MM.1S (cell line): ENCODE measurements around the gene HRH2.

Experiments used
- DNase-seq: peaks from one replicate; pipeline ENCODE4 v3.0.0-alpha.2; 2015
- H2AFZ ChIP-seq: fragments of 300-600 bp; sonication (generic); 2 replicates; pipeline ENCODE4 v1.6.0; 2016; ENCODE audit warnings: antibody characterized with exemption, low read length
- H3F3A ChIP-seq: fragments of 300-600 bp; sonication (generic); 2 replicates; pipeline ENCODE4 v1.6.1; 2016; ENCODE audit warnings: mild to moderate bottlenecking, antibody characterized with exemption, low read length, moderate library complexity, mixed read lengths; ENCODE audit not compliant: insufficient read depth
- H3K27ac ChIP-seq: fragments of 300-600 bp; sonication (generic); 2 replicates; pipeline ENCODE4 v1.5.1; 2016; ENCODE audit warnings: mild to moderate bottlenecking, low read length
- H3K27me3 ChIP-seq: fragments of 300-600 bp; sonication (generic); replicated peaks from 2 replicates; pipeline ENCODE4 v1.6.0; 2016; ENCODE audit warnings: low read length; ENCODE audit not compliant: insufficient read depth
- H3K36me3 ChIP-seq: fragments of 300-600 bp; sonication (generic); replicated peaks from 2 replicates; pipeline ENCODE4 v1.6.1; 2016; ENCODE audit warnings: mild to moderate bottlenecking, low read length, mixed read lengths; ENCODE audit not compliant: insufficient read depth
- H3K4me1 ChIP-seq: fragments of 300-600 bp; sonication (generic); 2 replicates; pipeline ENCODE4 v1.6.1; 2016; ENCODE audit warnings: low read length, mixed read lengths
- H3K4me2 ChIP-seq: fragments of 300-600 bp; sonication (generic); 2 replicates; pipeline ENCODE4 v1.6.0; 2016; ENCODE audit warnings: low read depth, low read length
- H3K4me3 ChIP-seq: fragments of 300-600 bp; sonication (generic); 2 replicates; pipeline ENCODE4 v1.5.1; 2016; ENCODE audit warnings: low read length, mixed read lengths
- H3K79me2 ChIP-seq: fragments of 300-600 bp; sonication (generic); 2 replicates; pipeline ENCODE4 v1.6.1; 2016; ENCODE audit warnings: mixed run types, low read length, mixed read lengths
- H3K9ac ChIP-seq: fragments of 300-600 bp; sonication (generic); 2 replicates; pipeline ENCODE4 v1.6.1; 2016; ENCODE audit warnings: low read length, mixed read lengths
- H3K9me2 ChIP-seq: fragments of 300-600 bp; sonication (generic); replicated peaks from 2 replicates; pipeline ENCODE4 v1.6.1; 2016; ENCODE audit warnings: mild to moderate bottlenecking, low read length, mixed read lengths; ENCODE audit not compliant: insufficient read depth
- H3K9me3 ChIP-seq: fragments of 300-600 bp; sonication (generic); replicated peaks from 2 replicates; pipeline ENCODE4 v1.6.1; 2016; ENCODE audit warnings: mild to moderate bottlenecking, low read length, mixed read lengths; ENCODE audit not compliant: insufficient read depth
- H4K20me1 ChIP-seq: fragments of 300-600 bp; sonication (generic); 2 replicates; pipeline ENCODE4 v1.6.1; 2016; ENCODE audit warnings: mild to moderate bottlenecking, low read length, moderate library complexity, mixed read lengths; ENCODE audit not compliant: insufficient read depth
- CTCF ChIP-seq: fragments of 300-600 bp; sonication (generic); IDR thresholded peaks from 2 replicates; pipeline ENCODE4 v1.5.1; 2016; ENCODE audit warnings: antibody characterized with exemption, low read length, mixed read lengths
- EZH2 ChIP-seq: fragments of 300-600 bp; sonication (generic); optimal IDR thresholded peaks from 2 replicates; pipeline ENCODE3; 2017; ENCODE audit warnings: low read depth, mild to moderate bottlenecking, antibody characterized with exemption, low read length, mixed read lengths
- EZH2phosphoT487 ChIP-seq: fragments of 300-600 bp; sonication (generic); IDR thresholded peaks from 2 replicates; pipeline ENCODE4 v1.6.1; 2018; ENCODE audit warnings: antibody characterized with exemption, low read length

Gene HRH2

DNA sequence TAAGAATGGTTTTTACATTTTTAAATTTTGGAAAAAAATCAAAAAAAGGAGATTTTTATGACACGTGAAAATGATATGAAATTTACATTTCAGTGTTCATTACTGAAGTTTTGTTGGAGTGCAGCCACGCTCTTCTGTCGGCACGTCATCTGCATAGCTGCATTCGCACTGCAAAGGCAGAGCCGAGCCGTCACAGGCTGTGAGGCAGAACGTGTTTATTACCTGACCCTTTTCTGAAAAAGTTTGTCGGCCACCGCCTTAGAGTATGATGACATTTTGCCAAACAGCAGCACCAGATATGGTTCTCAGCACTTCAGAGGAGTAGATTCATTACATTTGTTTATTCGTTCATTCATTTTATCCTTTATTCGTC, 24.1 kb downstream of the HRH2 start:
- TF ChIP-seq CTCF: no peak
- TF ChIP-seq EZH2phosphoT487: no peak

GRCh38 chr5:175682664-175683063, 24.8 kb downstream of the HRH2 start:
- no peaks in the 10 kb centered on the region for H3K9me3 ChIP-seq
- H3K79me2 ChIP-seq: peaks cover 100% of the 10 kb centered on the region
- H4K20me1 ChIP-seq: peaks cover 8% of the 10 kb centered on the region; the same call in 1 of the 2 replicates
- no peaks in the 10 kb centered on the region for H3K4me1 ChIP-seq
- H2AFZ ChIP-seq: no peak overlapping the region
- H3K27me3 ChIP-seq: no peaks in the 10 kb centered on the region
- no peaks in the 10 kb centered on the region for H3K9me2 ChIP-seq
- H3K4me3 ChIP-seq: no peak overlapping the region
- no peaks in the 10 kb centered on the region; the same call in 1 of the 2 replicates for H3K36me3 ChIP-seq
- no peak for TF ChIP-seq EZH2
- TF ChIP-seq EZH2phosphoT487: no peak
- TF ChIP-seq CTCF: no peak
- H3K27ac ChIP-seq: no peak overlapping the region
- no peak overlapping the region for H3K4me2 ChIP-seq
- no peak overlapping the region for H3K9ac ChIP-seq
- DNase-seq: no peak
- H3F3A ChIP-seq: no peaks in the 10 kb centered on the region

More for the DNA sequence above, 24.1 kb downstream of the HRH2 start:
- Histone ChIP-seq H2AFZ (no peak overlapping the region), H4K20me1 (peaks cover 9% of the 10 kb centered on the region; the same call in 1 of the 2 replicates), H3K27ac (no peak overlapping the region), H3K4me3 (no peak overlapping the region), H3K4me2 (no peak overlapping the region), H3K9me2 (no peaks in the 10 kb centered on the region), H3K36me3 (no peaks in the 10 kb centered on the region; the same call in 1 of the 2 replicates), H3K27me3 (no peaks in the 10 kb centered on the region), H3F3A (no peaks in the 10 kb centered on the region), H3K9me3 (no peaks in the 10 kb centered on the region), H3K9ac (no peak overlapping the region), H3K79me2 (peaks cover 100% of the 10 kb centered on the region), H3K4me1 (no peaks in the 10 kb centered on the region)
- DNase-seq: no peak

- Histone ChIP-seq H3K79me2 (peaks cover 100% of the 10 kb centered on the region), H3K36me3 (no peaks in the 10 kb centered on the region; the same call in 1 of the 2 replicates), H3F3A (no peaks in the 10 kb centered on the region), H3K9me2 (no peaks in the 10 kb centered on the region), H2AFZ (no peak overlapping the region), H4K20me1 (peaks cover 8% of the 10 kb centered on the region; the same call in 1 of the 2 replicates), H3K27ac (no peak overlapping the region), H3K9me3 (no peaks in the 10 kb centered on the region), H3K4me3 (no peak overlapping the region), H3K4me1 (no peaks in the 10 kb centered on the region), H3K9ac (no peak overlapping the region), H3K4me2 (no peak overlapping the region), H3K27me3 (no peaks in the 10 kb centered on the region)
- TF ChIP-seq CTCF (no peak), EZH2phosphoT487 (no peak), EZH2 (no peak)
- no peak for DNase-seq
Observed at GRCh38 chr5:175683231-175683630, 25.4 kb downstream of the HRH2 start.
